Measurements from ENCODE around the gene PPP2R3B. TPM values are rescaled to one million over a fixed set of nuclear protein-coding genes. Genes with fewer than 3 reads are reported as not detected.

The PPP2R3B gene
- total and polyA plus RNA-seq, 2 of the 13 experiments (the other 11 are each of a cell fraction or from before 2014, with no cell fraction given), result 17.0 to 21.4 TPM

DNA sequence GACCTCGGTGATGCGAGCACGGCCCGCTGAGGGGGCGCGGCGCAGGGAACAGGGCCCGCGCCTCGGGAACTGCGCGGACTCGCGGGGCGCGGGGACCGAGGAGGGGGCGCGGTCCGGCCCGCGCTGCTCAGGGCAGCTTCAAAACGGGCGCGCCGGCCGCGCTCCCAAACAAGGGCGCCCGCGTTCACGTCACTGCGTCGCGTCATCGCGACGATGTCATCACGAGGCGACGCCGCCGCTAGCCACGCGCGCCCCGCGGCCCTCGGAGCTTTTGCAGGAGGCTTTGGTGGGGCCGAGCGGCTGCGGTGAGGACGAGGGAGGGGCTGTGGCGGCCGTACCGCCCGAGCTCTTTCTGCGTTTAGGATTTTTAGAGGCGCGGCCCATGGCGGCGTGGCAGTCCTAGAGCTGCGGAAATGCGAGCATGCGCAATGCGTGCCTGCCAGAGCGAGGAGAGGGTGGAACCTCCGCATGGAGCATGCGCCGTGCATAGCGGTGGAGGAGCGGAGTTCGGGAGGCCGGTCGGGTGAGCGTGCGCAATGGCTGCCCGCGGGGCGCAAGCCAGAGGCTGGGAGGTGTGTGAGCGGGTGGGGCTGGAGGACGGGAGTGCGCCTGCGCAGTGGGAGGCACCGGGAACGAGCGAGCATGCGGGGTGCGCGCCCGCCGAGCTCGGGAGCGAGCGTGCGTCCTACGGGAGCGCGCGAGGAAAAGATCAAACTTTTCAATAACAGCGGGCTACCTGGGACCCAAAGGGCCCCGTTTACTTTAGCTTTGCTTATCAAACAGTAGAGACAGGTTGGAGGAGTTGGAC, at the start of gene PPP2R3B (continued):
- TF ChIP-seq, protein P1, sequence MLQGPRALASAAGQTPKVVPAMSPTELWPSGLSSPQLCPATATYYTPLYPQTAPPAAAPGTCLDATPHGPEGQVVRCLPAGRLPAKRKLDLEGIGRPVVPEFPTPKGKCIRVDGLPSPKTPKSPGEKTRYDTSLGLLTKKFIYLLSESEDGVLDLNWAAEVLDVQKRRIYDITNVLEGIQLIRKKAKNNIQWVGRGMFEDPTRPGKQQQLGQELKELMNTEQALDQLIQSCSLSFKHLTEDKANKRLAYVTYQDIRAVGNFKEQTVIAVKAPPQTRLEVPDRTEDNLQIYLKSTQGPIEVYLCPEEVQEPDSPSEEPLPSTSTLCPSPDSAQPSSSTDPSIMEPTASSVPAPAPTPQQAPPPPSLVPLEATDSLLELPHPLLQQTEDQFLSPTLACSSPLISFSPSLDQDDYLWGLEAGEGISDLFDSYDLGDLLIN (CRISPR knock-in tag; IDR thresholded peaks at IDR 0.05; ENCODE audit: borderline replicate concordance), result peak; percentile 86; the same call in 1 of the 2 replicates
- TF ChIP-seq FOXA1 (IDR thresholded peaks at IDR 0.05), result no peak
- TF ChIP-seq FOXA1 (CRISPR knock-in tag; IDR thresholded peaks at IDR 0.05), result peak; percentile 42; the same call in 1 of the 2 replicates
- TF ChIP-seq, protein P2, sequence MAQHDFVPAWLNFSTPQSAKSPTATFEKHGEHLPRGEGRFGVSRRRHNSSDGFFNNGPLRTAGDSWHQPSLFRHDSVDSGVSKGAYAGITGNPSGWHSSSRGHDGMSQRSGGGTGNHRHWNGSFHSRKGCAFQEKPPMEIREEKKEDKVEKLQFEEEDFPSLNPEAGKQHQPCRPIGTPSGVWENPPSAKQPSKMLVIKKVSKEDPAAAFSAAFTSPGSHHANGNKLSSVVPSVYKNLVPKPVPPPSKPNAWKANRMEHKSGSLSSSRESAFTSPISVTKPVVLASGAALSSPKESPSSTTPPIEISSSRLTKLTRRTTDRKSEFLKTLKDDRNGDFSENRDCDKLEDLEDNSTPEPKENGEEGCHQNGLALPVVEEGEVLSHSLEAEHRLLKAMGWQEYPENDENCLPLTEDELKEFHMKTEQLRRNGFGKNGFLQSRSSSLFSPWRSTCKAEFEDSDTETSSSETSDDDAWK (CRISPR knock-in tag; IDR thresholded peaks at IDR 0.05), result no peak
- no peak; the same call in 1 of the 2 replicates for TF ChIP-seq ZNF343 (CRISPR knock-in tag; IDR thresholded peaks at IDR 0.05)
- peak; percentile 80; the same call in 1 of the 2 replicates for TF ChIP-seq ZNF567 (CRISPR knock-in tag; IDR thresholded peaks at IDR 0.05; ENCODE audit: borderline replicate concordance)
- no peak for TF ChIP-seq U2AF1 (optimal IDR thresholded peaks at IDR 0.05; ENCODE audit: low read depth, low read length)
- TF ChIP-seq, protein P3, sequence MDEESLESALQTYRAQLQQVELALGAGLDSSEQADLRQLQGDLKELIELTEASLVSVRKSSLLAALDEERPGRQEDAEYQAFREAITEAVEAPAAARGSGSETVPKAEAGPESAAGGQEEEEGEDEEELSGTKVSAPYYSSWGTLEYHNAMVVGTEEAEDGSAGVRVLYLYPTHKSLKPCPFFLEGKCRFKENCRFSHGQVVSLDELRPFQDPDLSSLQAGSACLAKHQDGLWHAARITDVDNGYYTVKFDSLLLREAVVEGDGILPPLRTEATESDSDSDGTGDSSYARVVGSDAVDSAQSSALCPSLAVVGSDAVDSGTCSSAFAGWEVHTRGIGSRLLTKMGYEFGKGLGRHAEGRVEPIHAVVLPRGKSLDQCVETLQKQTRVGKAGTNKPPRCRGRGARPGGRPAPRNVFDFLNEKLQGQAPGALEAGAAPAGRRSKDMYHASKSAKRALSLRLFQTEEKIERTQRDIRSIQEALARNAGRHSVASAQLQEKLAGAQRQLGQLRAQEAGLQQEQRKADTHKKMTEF (CRISPR knock-in tag; IDR thresholded peaks at IDR 0.05), result peak; percentile 95
- TF ChIP-seq ZNF431 (CRISPR knock-in tag; IDR thresholded peaks at IDR 0.05; ENCODE audit: borderline replicate concordance, low read depth), result no peak
- TF ChIP-seq MATR3 (CRISPR knock-in tag; IDR thresholded peaks at IDR 0.05), result no peak
- no peak for TF ChIP-seq ZNF17 (CRISPR knock-in tag; IDR thresholded peaks at IDR 0.05)
- TF ChIP-seq, protein P4, sequence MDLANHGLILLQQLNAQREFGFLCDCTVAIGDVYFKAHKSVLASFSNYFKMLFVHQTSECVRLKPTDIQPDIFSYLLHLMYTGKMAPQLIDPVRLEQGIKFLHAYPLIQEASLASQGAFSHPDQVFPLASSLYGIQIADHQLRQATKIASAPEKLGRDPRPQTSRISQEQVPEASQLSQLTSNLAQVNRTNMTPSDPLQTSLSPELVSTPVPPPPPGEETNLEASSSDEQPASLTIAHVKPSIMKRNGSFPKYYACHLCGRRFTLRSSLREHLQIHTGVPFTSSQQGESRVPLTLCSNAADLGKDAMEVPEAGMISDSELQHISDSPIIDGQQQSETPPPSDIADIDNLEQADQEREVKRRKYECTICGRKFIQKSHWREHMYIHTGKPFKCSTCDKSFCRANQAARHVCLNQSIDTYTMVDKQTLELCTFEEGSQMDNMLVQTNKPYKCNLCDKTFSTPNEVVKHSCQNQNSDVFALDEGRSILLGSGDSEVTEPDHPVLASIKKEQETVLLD (CRISPR knock-in tag; IDR thresholded peaks at IDR 0.05; ENCODE audit: low read depth), result peak; percentile 50; the same call in 1 of the 2 replicates
- no peak for TF ChIP-seq FLYWCH1 (CRISPR knock-in tag; IDR thresholded peaks at IDR 0.05)
- peak; percentile 87; the same call in 1 of the 2 replicates for TF ChIP-seq ZNF776 (CRISPR knock-in tag; IDR thresholded peaks at IDR 0.05)
- peak; percentile 83 for TF ChIP-seq TP53 (CRISPR knock-in tag; conservative IDR thresholded peaks at IDR 0.05)
- no peak for TF ChIP-seq ZMYM2 (CRISPR knock-in tag; IDR thresholded peaks at IDR 0.05)
- no peak for TF ChIP-seq KDM6A (CRISPR knock-in tag; IDR thresholded peaks at IDR 0.05; ENCODE audit: low read depth)
- TF ChIP-seq, protein P5, sequence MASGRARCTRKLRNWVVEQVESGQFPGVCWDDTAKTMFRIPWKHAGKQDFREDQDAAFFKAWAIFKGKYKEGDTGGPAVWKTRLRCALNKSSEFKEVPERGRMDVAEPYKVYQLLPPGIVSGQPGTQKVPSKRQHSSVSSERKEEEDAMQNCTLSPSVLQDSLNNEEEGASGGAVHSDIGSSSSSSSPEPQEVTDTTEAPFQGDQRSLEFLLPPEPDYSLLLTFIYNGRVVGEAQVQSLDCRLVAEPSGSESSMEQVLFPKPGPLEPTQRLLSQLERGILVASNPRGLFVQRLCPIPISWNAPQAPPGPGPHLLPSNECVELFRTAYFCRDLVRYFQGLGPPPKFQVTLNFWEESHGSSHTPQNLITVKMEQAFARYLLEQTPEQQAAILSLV (CRISPR knock-in tag; IDR thresholded peaks at IDR 0.05; ENCODE audit: borderline replicate concordance), result no peak
- TF ChIP-seq, protein P6, sequence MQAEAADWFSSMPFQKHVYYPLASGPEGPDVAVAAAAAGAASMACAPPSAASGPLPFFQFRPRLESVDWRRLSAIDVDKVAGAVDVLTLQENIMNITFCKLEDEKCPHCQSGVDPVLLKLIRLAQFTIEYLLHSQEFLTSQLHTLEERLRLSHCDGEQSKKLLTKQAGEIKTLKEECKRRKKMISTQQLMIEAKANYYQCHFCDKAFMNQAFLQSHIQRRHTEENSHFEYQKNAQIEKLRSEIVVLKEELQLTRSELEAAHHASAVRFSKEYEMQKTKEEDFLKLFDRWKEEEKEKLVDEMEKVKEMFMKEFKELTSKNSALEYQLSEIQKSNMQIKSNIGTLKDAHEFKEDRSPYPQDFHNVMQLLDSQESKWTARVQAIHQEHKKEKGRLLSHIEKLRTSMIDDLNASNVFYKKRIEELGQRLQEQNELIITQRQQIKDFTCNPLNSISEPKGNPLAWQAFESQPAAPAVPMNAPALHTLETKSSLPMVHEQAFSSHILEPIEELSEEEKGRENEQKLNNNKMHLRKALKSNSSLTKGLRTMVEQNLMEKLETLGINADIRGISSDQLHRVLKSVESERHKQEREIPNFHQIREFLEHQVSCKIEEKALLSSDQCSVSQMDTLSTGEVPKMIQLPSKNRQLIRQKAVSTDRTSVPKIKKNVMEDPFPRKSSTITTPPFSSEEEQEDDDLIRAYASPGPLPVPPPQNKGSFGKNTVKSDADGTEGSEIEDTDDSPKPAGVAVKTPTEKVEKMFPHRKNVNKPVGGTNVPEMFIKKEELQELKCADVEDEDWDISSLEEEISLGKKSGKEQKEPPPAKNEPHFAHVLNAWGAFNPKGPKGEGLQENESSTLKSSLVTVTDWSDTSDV (CRISPR knock-in tag; IDR thresholded peaks at IDR 0.05), result no peak
- TF ChIP-seq ZNF7 (CRISPR knock-in tag; IDR thresholded peaks at IDR 0.05), result no peak

Measured in HepG2 (cell line).